Natural killer cell (primary cell): ENCODE measurements around the gene RTN4IP1. TPM values are rescaled to one million over a fixed set of nuclear protein-coding genes. Genes with fewer than 3 reads are reported as not detected.

ENCODE experiments used
- ATAC-seq, 3 donors: fragments of 150-1000 bp in 2 of 3; fragments of 200-7000 bp in 1 of 3; cut with Tn5 transposase; 1 replicate in 1 of 3; 2 replicates in 2 of 3; pipeline ENCODE4 v1.10.0; 2021; ENCODE audit warnings: mild to moderate bottlenecking in 2 of 3, moderate library complexity in 2 of 3
- DNase-seq, 2 donors: peaks; one replicate each; pipeline versions ENCODE4 v3.0.0 to v3.0.0-alpha.2; 2013 to 2021; ENCODE audit warnings: mixed read lengths in 1 of 2
- H3K27ac ChIP-seq: one replicate; pipeline ENCODE4 v1.5.1; 2013; ENCODE audit warnings: mild to moderate bottlenecking, low read length
- H3K27me3 ChIP-seq: one replicate; pipeline ENCODE4 v1.6.1; 2013; ENCODE audit warnings: low read length; ENCODE audit not compliant: control insufficient read depth, insufficient read depth
- H3K36me3 ChIP-seq: one replicate; pipeline ENCODE4 v1.6.1; 2013; ENCODE audit warnings: low read length; ENCODE audit not compliant: control insufficient read depth, insufficient read depth
- H3K4me1 ChIP-seq: one replicate; pipeline ENCODE4 v1.6.1; 2013; ENCODE audit warnings: low read length; ENCODE audit not compliant: control insufficient read depth, insufficient read depth
- H3K4me3 ChIP-seq: one replicate; pipeline ENCODE4 v1.5.1; 2013; ENCODE audit warnings: low read length
- H3K9me3 ChIP-seq: one replicate; pipeline ENCODE4 v1.6.1; 2013; ENCODE audit warnings: low read length; ENCODE audit not compliant: control insufficient read depth, insufficient read depth
- H3K27ac Mint-ChIP-seq, 2 donors: one replicate each; pipeline ENCODE4 v1.8.0; 2022; ENCODE audit warnings: mild to moderate bottlenecking in 2 of 2, mixed read lengths in 2 of 2, moderate library complexity in 1 of 2
- H3K27me3 Mint-ChIP-seq, 2 donors: one replicate each; pipeline ENCODE4 v1.8.0; 2022; ENCODE audit warnings: low read depth in 2 of 2, mixed read lengths in 2 of 2
- H3K36me3 Mint-ChIP-seq: one replicate; pipeline ENCODE4 v1.8.0; 2022; ENCODE audit warnings: mixed read lengths
- H3K4me1 Mint-ChIP-seq, 2 donors: one replicate each; pipeline ENCODE4 v1.8.0; 2022; ENCODE audit warnings: mixed read lengths in 2 of 2
- H3K4me3 Mint-ChIP-seq: one replicate; pipeline ENCODE4 v1.8.0; 2022; ENCODE audit warnings: mild to moderate bottlenecking, moderate library complexity, mixed read lengths
- H3K9me3 Mint-ChIP-seq, 2 donors: one replicate each; pipeline ENCODE4 v1.8.0; 2022; ENCODE audit warnings: mixed read lengths in 2 of 2
- WGBS: methylation state at CpG from one replicate; pipeline ENCODE4 v1.1.7; 2013; ENCODE audit warnings: missing lambda C conversion rate; ENCODE audit not compliant: insufficient coverage; 5-methylcytosine and 5-hydroxymethylcytosine counted together
- intact Hi-C: fragments of 100-400 bp; cut with micrococcal nuclease; formaldehyde crosslinking; loops from one replicate; pipeline ENCODE4 v1.14.2; 2022
- total RNA-seq, 4 donors: library from RNA; stranded (reverse); fragments of 120-200 nt in 1 of 4; gene quantifications; one replicate each; pipeline versions ENCODE4 v1.2.3 to v1.2.4, GENCODE V29; 2013 to 2022
- TF ChIP-seq, protein P1 (sequence below): fragments of 200-600 bp; IDR thresholded peaks from one replicate; pipeline ENCODE4 v1.8.0; 2022; ENCODE audit warnings: antibody characterized with exemption

The RTN4IP1 gene
- total RNA-seq, 3 donors from 2014 or later (not counting 1 experiment from before 2014, with no cell fraction given): 2.9 to 5.5 (median 5.0) TPM

DNA sequence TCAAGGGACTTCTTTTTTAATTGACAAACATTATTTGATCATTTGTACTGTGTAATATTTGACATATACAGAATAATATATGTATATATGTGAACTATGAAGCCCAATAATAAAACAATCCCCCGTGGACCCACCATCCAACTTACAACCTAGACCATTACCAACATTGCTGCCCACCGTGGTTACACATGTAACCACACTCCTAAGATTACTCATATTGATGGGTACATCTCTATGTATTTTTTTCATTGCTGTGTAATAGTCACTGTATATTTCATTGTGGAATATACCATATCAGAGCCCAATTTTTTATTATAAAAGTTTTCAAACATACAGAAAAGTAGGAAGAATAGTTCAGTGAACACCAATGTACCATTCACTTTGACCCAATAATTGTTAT lies 94.3 kb downstream of the RTN4IP1 start:
- no peak for DNase-seq

DNA sequence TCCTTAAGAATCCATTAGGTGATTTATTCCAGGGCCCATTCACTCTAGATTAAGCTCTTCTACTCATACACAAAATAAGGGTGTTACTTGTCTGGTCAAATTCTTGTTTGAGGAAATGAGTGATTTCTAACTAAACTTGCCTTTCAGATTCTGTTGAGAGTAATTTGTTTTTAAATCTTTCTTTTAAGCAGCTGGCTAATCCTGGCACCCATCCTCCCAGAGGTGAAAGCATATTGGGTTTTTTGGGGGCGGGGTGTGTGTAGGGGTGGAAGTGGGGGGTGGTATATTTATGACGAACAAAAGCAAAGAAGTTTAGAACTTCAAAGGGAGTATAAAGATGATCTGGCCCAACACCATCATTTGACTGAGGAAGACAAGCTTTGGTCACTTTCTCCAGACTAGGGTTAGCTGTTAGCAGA lies 94.7 kb downstream of the RTN4IP1 start:
- Histone ChIP-seq H3K4me3 (no peak overlapping the region), H3K36me3 (peaks cover 71% of the 10 kb centered on the region), H3K27ac (peak overlapping the region; percentile 14), H3K9me3 (no peaks in the 10 kb centered on the region), H3K27me3 (no peaks in the 10 kb centered on the region), H3K4me1 (peaks cover 21% of the 10 kb centered on the region)
- peak overlapping the region; percentile 39 to 41 for H3K27ac Mint-ChIP-seq
- 41% methylated on average over 2 of the region's 2 CpGs for WGBS
- no peak overlapping the region for H3K4me3 Mint-ChIP-seq
- peak in 2 of 3 donors; percentile 42 to 72 for ATAC-seq
- H3K4me1 Mint-ChIP-seq: peaks cover 26 to 46% of the 10 kb centered on the region in 2 donors
- intact Hi-C loops: no loop called here
- DNase-seq: peak in 1 of 2 donors; percentile 48
- TF ChIP-seq, protein P1, sequence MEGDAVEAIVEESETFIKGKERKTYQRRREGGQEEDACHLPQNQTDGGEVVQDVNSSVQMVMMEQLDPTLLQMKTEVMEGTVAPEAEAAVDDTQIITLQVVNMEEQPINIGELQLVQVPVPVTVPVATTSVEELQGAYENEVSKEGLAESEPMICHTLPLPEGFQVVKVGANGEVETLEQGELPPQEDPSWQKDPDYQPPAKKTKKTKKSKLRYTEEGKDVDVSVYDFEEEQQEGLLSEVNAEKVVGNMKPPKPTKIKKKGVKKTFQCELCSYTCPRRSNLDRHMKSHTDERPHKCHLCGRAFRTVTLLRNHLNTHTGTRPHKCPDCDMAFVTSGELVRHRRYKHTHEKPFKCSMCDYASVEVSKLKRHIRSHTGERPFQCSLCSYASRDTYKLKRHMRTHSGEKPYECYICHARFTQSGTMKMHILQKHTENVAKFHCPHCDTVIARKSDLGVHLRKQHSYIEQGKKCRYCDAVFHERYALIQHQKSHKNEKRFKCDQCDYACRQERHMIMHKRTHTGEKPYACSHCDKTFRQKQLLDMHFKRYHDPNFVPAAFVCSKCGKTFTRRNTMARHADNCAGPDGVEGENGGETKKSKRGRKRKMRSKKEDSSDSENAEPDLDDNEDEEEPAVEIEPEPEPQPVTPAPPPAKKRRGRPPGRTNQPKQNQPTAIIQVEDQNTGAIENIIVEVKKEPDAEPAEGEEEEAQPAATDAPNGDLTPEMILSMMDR: no peak
- H3K9me3 Mint-ChIP-seq: no peaks in the 10 kb centered on the region
- peaks cover 6% of the 10 kb centered on the region for H3K36me3 Mint-ChIP-seq
- H3K27me3 Mint-ChIP-seq: no peaks in the 10 kb centered on the region

More for the DNA sequence above, 94.3 kb downstream of the RTN4IP1 start:
- Mint-ChIP-seq H3K36me3 (peaks cover 6% of the 10 kb centered on the region), H3K27ac (peak overlapping the region; percentile 39 to 41), H3K4me1 (peaks cover 26 to 44% of the 10 kb centered on the region in 2 donors), H3K9me3 (no peaks in the 10 kb centered on the region), H3K4me3 (no peak overlapping the region), H3K27me3 (no peaks in the 10 kb centered on the region)
- no peaks in the 10 kb centered on the region for H3K27me3 ChIP-seq
- H3K4me1 ChIP-seq: peaks cover 25% of the 10 kb centered on the region
- no peak overlapping the region for H3K27ac ChIP-seq
- TF ChIP-seq, protein P1: no peak
- ATAC-seq: peak in 1 of 3 donors; percentile 8
- intact Hi-C loops: loop anchor here (5.0 kb wide), 1 partner anchor 33 kb away; no protein-coding TSS in a partner anchor
- no peak overlapping the region for H3K4me3 ChIP-seq
- no CpG with 5 or more reads among the region's 2 CpGs for WGBS
- H3K36me3 ChIP-seq: peaks cover 70% of the 10 kb centered on the region
- H3K9me3 ChIP-seq: no peaks in the 10 kb centered on the region

DNA sequence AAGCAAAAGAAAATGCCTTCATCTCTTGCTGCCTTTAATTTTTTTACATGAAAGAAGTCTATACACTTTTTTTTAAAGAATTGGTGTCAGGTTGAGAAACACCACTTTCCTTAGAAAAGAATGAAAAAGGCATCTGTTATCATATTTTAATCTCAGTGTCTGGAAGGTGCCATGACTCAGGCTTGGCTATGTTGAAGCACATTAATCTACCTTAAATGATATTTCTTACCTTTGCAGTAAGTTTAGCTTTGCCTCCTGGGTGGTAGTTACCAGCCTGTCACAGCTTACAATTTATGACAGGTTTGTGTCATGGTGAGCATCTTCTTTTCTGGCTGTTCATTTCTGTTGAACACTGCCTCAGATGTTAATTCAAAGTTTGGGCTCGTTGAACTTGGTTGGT lies 95.3 kb downstream of the RTN4IP1 start:
- H3K4me1 Mint-ChIP-seq: peaks cover 26 to 49% of the 10 kb centered on the region in 2 donors
- no peaks in the 10 kb centered on the region for H3K27me3 Mint-ChIP-seq
- H3K27ac Mint-ChIP-seq: peak overlapping the region; percentile 39 to 41
- peaks cover 21% of the 10 kb centered on the region for H3K4me1 ChIP-seq
- H3K9me3 ChIP-seq: no peaks in the 10 kb centered on the region
- H3K9me3 Mint-ChIP-seq: no peaks in the 10 kb centered on the region
- no peak overlapping the region for H3K4me3 Mint-ChIP-seq
- H3K27ac ChIP-seq: peak overlapping the region; percentile 14
- peaks cover 6% of the 10 kb centered on the region for H3K36me3 Mint-ChIP-seq
- TF ChIP-seq, protein P1: no peak
- DNase-seq (no peak), ATAC-seq (peak in 1 of 3 donors; percentile 8)
- intact Hi-C loops: no loop called here
- H3K4me3 ChIP-seq: no peak overlapping the region
- WGBS: 38% methylated on average over 1 of the region's 1 CpG
- H3K36me3 ChIP-seq: peaks cover 72% of the 10 kb centered on the region
- no peaks in the 10 kb centered on the region for H3K27me3 ChIP-seq

DNA sequence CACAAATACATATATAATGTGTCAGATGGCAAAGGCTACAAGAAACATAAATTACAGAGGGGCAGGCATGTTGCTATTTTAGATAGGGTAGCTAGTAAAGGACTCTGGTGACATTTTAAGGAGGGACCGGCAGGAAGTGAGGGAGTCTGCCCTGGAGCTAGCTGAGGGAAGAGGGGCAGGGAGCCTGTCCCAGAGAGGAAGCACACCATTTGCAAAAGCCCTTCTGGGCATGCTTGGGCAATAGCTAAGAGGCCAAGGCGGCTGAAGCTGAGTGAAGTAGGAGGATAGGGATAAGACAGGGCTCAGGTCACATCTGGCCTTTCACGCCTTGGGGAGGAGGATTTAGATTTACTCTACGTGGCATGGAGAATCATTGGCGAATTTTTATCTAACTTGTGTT lies 96.2 kb downstream of the RTN4IP1 start:
- ATAC-seq: no peak
- H3K4me1 Mint-ChIP-seq: peaks cover 26 to 44% of the 10 kb centered on the region in 2 donors
- peaks cover 6% of the 10 kb centered on the region for H3K36me3 Mint-ChIP-seq

More for the DNA sequence above, 96.2 kb downstream of the RTN4IP1 start:
- Histone ChIP-seq H3K36me3 (peaks cover 78% of the 10 kb centered on the region), H3K4me1 (peaks cover 13% of the 10 kb centered on the region), H3K9me3 (no peaks in the 10 kb centered on the region), H3K27me3 (no peaks in the 10 kb centered on the region), H3K27ac (no peak overlapping the region), H3K4me3 (no peak overlapping the region)
- 44% methylated on average over 4 of the region's 5 CpGs for WGBS
- Mint-ChIP-seq H3K9me3 (no peaks in the 10 kb centered on the region), H3K27ac (peak overlapping the region in 1 of 2 donors; percentile 39), H3K4me3 (no peak overlapping the region), H3K27me3 (no peaks in the 10 kb centered on the region)
- intact Hi-C loops: no loop called here
- DNase-seq: no peak
- TF ChIP-seq, protein P1: no peak
